NCI-H1930 (cell line): Measurements from ENCODE around the gene ERBB4.

ENCODE experiments used
- DNase-seq, 2 experiments: peaks; one replicate each; lab custom pipeline; 2025; lab: John Stamatoyannopoulos, UW

The ERBB4 gene

GRCh38 chr2:211469664-211470059 is 1068.9 kb downstream of the ERBB4 start:
- DNase-seq = no peak

GRCh38 chr2:211468877-211469663 is 1069.5 kb downstream of the ERBB4 start:
- no peak for DNase-seq

- DNase-seq = no peak
Observed at GRCh38 chr2:211468217-211468616, 1070.4 kb downstream of the ERBB4 start.

GRCh38 chr2:211463397-211463796 is 1075.2 kb downstream of the ERBB4 start:
- no peak for DNase-seq

- no peak for DNase-seq
Observed at GRCh38 chr2:211458974-211459373, 1079.6 kb downstream of the ERBB4 start.

GRCh38 chr2:211457325-211457724 is 1081.3 kb downstream of the ERBB4 start:
- DNase-seq = no peak

- peak in 1 of 2 experiments; percentile 22 for DNase-seq
Observed at GRCh38 chr2:211455216-211455841, 1083.3 kb downstream of the ERBB4 start.

- peak; percentile 56 to 63 for DNase-seq
Observed at GRCh38 chr2:211454679-211455078, 1083.9 kb downstream of the ERBB4 start.

- peak in 1 of 2 experiments; percentile 36 for DNase-seq
Observed at GRCh38 chr2:211453311-211453887, 1085.2 kb downstream of the ERBB4 start.

- no peak for DNase-seq
Observed at GRCh38 chr2:211451642-211452041, 1087.0 kb downstream of the ERBB4 start.

GRCh38 chr2:211449819-211450218 is 1088.8 kb downstream of the ERBB4 start:
- no peak for DNase-seq

GRCh38 chr2:211447548-211447947 is 1091.1 kb downstream of the ERBB4 start:
- no peak for DNase-seq

GRCh38 chr2:211440107-211440506 is 1098.5 kb downstream of the ERBB4 start:
- no peak for DNase-seq

GRCh38 chr2:211439011-211439410 is 1099.6 kb downstream of the ERBB4 start:
- DNase-seq = no peak

GRCh38 chr2:211437396-211437795 is 1101.2 kb downstream of the ERBB4 start:
- no peak for DNase-seq

- DNase-seq = no peak
Observed at GRCh38 chr2:211436182-211436581, 1102.4 kb downstream of the ERBB4 start.

- no peak for DNase-seq
Observed at GRCh38 chr2:211435331-211435730, 1103.3 kb downstream of the ERBB4 start.

- DNase-seq = no peak
Observed at GRCh38 chr2:211434773-211435172, 1103.8 kb downstream of the ERBB4 start.

- no peak for DNase-seq
Observed at GRCh38 chr2:211429256-211429920, 1109.2 kb downstream of the ERBB4 start.

- no peak for DNase-seq
Observed at GRCh38 chr2:211426240-211426639, 1112.4 kb downstream of the ERBB4 start.

- DNase-seq = no peak
Observed at GRCh38 chr2:211423018-211423417, 1115.6 kb downstream of the ERBB4 start.

- no peak for DNase-seq
Observed at GRCh38 chr2:211417544-211417943, 1121.1 kb downstream of the ERBB4 start.

- no peak for DNase-seq
Observed at GRCh38 chr2:211416373-211416772, 1122.2 kb downstream of the ERBB4 start.
